GM21423 (cell line): ENCODE results near the gene GNAO1.

Experiments used
- ATAC-seq: cut with Tn5 transposase; IDR thresholded peaks from one replicate; pipeline ENCODE4 v1.9.1; 2021; ENCODE audit warnings: mild to moderate bottlenecking, moderate library complexity; ENCODE audit not compliant: unreplicated experiment

Gene GNAO1

DNA sequence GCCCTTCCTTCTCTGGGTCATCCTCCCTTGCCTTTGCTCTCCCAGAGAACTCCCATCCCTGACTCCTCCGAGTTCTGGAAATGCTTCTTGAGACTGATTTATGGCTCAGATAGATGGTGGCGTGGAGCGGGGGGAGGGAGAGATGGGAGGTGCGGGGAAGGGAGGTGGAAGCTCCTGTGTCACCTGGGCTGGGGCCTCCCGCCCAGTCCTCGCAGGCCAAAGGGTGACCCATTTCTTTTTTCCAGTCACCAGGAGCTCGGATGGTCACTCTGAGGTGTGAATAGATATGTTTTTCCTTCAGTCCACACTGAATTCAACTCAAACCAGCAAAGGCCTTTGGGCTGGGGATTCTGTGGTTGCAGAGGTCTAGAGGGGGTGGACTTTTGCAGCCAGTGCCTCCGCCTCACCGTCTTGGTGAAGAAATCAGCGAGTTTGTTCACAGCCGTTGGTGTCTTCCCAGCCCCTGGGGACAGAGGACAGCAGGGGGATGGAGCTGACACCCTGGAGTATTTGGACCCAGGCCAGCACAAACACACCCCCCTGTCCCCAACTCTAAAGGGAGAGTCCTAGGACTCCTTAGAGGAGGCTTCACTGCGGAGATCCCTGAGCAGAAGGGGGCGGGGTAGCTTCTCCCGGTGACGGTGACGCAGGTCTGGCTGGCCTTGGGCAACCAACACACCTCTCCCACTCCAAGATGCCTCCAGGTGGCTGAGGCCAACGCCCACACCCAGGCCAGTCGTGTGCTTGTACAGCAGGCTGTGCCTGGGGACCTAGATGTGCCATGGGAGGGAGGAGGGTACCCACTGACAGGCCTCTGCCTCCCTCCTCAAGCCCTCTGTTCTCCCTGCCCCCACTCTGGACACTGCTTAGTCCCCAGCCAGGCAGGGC, 153.5 kb downstream of the GNAO1 start:
- ATAC-seq, result no peak

GRCh38 chr16:56345406-56346050, 154.2 kb downstream of the GNAO1 start:
- no peak for ATAC-seq

DNA sequence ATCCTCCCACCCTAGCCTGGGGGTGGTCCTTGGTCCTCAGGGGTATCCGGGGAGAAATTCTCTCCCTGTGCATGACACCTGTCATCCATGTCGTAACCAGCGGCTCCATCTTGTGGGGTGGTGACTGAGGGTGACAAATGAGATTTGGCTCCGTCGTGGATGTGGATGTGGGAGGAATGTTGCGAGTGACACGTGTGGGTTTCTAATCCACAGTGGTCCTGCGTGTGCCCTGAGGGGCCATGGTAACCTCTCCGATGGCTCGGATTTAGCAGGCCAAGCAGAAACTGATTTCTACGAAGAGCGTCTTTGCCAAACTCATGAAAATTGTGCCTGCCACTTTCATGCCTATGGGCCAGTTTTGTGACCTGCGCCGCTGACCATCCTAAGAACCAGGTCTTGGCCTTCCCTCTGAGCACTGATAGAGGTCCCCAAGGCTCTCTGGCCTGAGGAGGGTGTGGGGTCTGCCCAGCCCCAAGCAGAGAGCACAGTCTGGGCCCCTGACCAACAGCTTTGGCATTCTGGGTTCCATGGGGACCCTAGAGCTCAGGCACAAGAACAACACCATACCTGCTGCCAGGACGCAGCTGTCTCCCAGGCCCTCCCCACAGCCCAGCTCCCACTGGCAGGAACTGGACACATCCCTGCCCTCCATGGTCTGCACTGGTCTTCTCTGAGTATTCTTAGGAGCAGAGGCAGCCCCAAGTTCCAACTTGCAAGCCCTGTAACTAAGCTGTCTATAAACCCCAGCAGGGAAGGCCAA, 155.0 kb downstream of the GNAO1 start:
- no peak for ATAC-seq

DNA sequence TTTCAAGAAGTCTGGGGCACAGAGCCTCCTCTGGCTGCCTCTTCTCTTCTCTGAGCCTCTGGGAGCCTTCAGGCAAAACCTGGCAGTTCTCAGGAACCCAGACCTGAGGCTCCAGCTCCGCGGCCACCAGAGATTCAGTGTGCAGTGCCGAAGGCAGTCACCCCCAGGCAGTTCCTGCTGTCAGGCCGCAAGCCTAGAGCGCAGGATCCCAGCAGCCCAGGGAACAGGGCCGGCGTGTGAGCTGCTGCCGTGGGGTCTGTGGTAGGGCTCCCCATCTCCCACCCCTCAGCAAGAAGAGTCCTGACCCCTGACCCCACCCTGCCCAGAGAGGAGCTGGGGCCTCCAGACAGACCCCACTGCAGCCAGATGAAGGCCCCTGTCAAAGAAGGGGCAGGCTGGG, 155.9 kb downstream of the GNAO1 start:
- no peak for ATAC-seq

- ATAC-seq, result no peak
These were observed 156.4 kb downstream of the GNAO1 start for GRCh38 chr16:56347670-56348069.

DNA sequence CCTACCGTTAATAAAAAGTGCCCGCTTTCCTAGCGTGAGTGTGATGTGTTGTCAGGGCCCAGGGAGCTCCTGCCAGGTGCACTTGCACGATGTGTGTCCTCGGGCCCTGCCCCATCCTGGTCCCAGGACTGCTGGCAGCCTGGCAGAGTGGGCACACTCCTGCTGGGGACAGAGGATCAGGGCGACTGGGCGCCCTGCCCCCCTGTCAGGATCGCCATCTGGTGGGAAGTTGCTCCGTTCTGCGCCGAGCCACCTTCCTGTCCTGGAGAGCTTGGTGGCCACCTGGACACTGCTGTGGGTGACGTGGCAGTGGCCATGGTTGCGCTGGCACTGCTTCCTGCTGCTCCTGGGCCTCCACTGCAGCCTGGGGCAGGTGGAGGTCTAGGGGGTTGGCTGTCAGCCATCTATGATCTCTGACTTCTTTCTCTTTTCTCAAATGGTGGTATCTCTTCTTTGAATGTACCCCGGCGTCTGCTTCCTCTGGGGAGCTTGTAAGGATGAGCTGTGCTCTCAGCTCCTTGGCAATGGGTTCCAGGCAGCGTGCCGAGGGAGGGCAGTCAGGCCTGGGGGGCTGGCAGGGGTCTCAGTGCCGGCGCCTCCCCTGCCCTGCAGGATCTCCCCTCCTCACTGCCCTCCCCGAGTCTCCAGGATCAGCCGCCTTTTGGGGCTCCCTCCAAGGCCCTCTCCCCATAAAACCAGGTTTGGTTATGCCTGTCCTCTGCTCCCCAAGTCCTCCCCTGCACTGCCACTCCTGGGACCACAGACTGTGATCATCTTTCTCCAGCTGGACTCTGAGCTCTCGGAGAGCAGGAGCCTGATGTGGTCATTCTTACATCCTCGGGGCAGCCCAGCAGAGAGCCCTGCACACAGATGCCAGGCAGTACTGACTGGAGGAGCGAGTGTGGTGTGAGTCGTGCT, 157.1 kb downstream of the GNAO1 start:
- ATAC-seq, result no peak

GRCh38 chr16:56349086-56349415, 157.8 kb downstream of the GNAO1 start:
- no peak for ATAC-seq

GRCh38 chr16:56349711-56350161, 158.4 kb downstream of the GNAO1 start:
- no peak for ATAC-seq

- ATAC-seq, result no peak
These were observed 159.5 kb downstream of the GNAO1 start for GRCh38 chr16:56350491-56351405.

DNA sequence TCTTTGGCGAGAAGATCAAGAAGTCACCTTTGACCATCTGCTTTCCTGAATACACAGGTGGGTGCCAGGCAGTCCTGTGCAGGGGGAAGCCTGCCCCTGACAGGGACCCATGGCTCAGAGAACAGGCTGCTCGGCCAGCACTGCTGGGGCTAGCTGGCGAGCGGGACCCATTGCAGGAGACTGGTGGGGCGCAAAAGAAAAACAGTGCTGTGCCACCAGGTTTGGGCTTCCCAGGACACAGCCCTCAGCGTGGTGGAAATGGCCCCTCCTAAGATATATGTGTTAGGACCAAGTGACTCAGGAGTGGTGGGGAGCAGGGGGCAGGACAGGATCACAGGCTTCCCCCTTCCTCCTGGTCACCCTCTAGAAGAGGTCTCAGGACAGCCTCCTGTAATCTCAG, 160.2 kb downstream of the GNAO1 start:
- no peak for ATAC-seq

GRCh38 chr16:56352351-56353053, 161.2 kb downstream of the GNAO1 start:
- ATAC-seq, result no peak

GRCh38 chr16:56353054-56353921, 162.0 kb downstream of the GNAO1 start:
- no peak for ATAC-seq

GRCh38 chr16:56354016-56354415, 162.7 kb downstream of the GNAO1 start:
- ATAC-seq, result no peak

DNA sequence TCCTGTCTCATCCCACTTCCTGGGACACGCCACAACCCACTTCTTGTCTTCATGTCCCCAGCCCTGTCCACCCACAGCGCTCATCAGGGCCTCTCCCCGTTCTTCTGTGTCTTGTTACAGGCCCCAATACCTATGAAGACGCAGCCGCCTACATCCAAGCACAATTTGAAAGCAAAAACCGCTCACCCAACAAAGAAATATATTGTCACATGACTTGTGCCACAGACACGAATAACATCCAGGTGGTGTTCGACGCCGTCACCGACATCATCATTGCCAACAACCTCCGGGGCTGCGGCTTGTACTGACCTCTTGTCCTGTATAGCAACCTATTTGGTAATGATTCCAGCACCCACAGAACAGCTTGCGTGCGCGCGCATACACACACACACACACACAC, 163.5 kb downstream of the GNAO1 start:
- ATAC-seq, result no peak

GRCh38 chr16:56355221-56355620, 163.9 kb downstream of the GNAO1 start:
- ATAC-seq, result no peak

DNA sequence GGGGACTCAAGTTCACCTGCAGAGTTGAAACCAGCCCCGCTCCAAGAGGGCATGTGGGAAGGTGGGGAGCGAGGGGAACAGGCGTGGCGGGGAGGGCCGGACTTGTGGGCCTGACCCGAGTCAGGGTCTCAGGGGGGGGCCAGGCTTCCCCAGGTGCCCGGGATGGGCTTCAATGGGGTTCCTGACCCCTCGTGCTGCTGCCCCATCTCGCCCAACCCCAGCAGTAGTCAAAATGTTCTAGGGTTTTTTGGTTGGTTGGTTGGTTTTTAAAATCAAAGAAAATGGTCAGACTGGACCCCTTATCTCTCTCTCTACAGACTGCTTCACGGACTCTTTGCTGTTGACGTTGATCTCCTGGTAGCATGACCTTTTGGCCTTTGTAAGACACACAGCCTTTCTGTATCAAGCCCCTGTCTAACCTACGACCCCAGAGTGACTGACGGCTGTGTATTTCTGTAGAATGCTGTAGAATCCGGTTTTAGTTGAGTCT, 164.5 kb downstream of the GNAO1 start:
- no peak for ATAC-seq

GRCh38 chr16:56356276-56357240, 165.3 kb downstream of the GNAO1 start:
- peak; percentile 86 for ATAC-seq
